Measurements from ENCODE around the gene THRSP.
"Not testable (repeated sequence)": the region's sequence is repeated elsewhere in the genome, so short reads cannot be mapped to it uniquely, and the experiment has no call there.

Gene THRSP

GRCh38 chr11:78038697-78039313, 24.9 kb upstream of the THRSP start:
- DNase-seq (ENCODE audit: insufficient read length, low spot score) (no peak), FAIRE-seq (no peak)

DNA sequence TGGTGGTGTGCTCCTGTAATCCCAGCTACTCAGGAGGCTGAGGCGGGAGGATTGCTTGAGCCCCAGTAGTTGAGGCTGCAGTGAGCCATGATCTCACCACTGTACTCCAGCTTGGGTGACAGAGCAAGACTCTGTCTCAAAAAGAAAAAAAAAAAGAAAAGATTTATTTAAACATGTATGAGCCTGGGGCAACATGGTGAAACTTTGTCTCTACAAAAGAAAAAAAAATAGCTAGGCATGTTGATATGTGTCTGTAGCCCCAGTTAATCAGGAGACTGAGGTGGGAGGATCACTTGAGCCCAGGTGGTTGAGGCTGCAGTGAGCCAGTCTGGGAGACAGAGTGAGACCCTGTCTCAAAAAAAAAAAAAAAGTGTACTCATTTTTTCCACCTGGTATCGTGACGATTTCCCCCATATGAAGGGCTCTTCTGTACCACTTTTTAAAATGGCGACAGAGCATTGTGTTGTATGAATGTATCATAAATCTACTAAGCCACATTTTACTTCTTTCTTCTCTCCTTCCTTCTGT, 24.2 kb upstream of the THRSP start:
- FAIRE-seq (no peak), DNase-seq (ENCODE audit: insufficient read length, low spot score) (no peak)

DNA sequence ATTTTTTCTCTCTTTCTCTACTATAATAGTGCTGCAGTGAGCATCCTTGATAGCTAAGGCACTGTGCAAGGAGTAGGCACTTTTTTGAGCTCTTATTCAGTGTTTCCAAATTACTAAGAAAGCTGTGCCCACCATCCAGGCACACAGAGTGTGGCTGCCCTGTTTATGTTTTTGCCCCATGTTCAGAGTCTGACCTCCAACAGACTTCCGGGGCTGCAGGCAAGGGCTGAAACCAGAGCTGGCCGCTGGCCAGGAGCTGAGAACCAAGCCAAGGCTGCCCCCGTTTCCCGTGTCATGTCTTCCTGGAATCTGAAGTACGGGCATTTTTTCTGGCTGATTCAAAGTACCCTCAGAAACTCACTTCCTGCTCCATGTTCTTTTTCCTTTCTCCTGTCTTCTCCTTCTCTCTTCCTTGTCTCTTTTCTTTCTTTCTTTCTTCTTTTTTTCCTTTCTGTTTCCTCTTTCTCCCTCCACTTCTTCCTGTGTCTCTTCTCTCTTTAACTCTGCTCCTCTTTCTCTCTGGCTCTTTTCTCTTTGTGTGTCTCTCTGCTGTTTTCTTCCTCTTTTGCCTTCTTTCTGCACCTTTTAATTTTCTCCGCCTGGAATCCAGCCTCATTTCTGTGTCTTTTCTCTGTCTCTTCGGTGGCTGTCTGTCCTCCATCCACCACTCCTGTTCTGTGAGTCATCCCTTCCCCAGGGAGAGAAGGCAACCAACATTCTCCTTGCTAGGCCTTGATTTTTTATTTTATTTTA, 23.6 kb upstream of the THRSP start:
- FAIRE-seq (peak; percentile 23), DNase-seq (ENCODE audit: insufficient read length, low spot score) (peak; percentile 90)

GRCh38 chr11:78040691-78041379, 22.8 kb upstream of the THRSP start:
- peak; percentile 55 for DNase-seq (ENCODE audit: insufficient read length, low spot score)
- FAIRE-seq, result peak; percentile 55

DNA sequence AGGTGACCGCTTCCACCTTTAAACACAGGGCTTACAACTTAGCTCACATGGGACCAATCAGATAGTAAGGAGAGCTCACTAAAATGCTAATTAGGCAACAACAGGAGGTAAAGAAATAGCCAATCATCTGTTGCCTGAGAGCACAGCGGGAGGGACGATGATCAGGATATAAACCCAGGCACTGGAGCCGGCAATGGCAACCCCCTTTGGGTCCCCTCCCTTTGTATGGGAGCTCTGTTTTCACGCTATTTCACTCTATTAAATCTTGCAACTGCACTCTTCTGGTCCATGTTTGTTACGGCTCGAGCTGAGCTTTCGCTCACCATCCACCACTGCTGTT, 22.3 kb upstream of the THRSP start:
- DNase-seq (ENCODE audit: insufficient read length, low spot score); FAIRE-seq: not testable (repeated sequence)

DNA sequence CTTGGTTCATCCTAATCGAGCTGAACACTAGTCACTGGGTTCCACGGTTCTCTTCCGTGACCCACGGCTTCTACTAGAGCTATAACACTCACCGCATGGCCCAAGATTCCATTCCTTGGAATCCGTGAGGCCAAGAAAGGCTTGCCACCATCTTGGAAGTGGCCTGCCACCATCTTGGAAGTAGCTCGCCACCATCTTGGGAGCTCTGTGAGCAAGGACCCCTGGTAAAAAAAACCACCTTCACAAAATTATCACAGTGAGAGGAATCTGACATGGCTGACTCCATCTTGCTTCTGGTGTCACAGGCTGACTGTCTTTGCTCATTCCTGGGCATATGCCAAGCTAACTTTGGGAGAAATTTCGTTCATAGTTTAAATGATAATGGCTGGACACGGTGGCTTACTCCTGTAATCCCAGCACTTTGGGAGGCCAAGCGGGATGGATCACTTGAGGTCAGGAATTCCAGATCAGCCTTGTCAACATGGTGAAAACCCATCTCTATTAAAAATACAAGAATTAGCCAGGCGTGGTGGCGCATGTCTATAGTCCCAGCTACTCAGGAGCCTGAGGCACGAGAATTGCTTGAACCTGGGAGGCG, 21.7 kb upstream of the THRSP start:
- FAIRE-seq (no peak), DNase-seq (ENCODE audit: insufficient read length, low spot score) (no peak)

DNA sequence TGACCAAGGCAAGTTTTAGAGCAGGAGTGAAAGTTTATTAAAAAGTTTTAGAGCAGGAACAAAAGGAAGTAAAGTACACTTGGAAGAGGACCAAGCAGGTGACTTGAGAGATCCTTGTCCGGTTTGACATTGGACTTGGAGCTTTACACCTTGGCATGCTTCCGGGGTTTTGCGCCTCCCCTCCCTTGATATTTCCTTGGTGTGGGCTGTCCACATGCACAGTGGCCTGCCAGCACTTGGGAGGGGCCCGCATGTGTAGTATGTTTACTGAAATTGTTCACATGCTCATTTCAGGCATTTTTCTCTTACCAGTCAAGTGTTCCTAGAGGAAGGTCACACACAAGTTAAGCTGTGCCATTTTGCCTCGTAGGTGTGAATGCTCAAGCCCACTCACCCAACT, 19.0 kb upstream of the THRSP start:
- FAIRE-seq (no peak), DNase-seq (ENCODE audit: insufficient read length, low spot score) (no peak)

GRCh38 chr11:78045851-78046485, 17.7 kb upstream of the THRSP start:
- peak; percentile 87 for DNase-seq (ENCODE audit: insufficient read length, low spot score)
- FAIRE-seq, result peak; percentile 62

DNA sequence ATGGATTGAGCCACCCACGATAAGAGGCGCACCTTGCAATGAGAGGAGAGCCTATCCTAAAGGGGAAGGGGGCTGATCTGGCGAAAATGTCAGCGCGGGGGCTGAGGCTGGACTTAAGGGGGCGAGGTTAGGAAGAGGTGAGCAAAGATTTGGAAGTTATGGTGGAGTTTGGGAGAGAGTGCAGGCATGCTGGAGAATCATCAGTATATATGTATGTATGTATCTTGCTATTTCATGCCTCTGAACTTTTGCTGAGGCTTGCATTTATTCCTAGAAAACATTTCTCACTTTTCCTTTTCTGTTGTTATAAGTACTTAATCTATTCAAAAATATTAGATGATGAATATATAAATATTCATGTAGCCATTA, 17.2 kb upstream of the THRSP start:
- no peak for DNase-seq (ENCODE audit: insufficient read length, low spot score)
- no peak for FAIRE-seq

- FAIRE-seq (no peak), DNase-seq (ENCODE audit: insufficient read length, low spot score) (no peak)
These were observed 15.1 kb upstream of the THRSP start for GRCh38 chr11:78048561-78048960.

DNA sequence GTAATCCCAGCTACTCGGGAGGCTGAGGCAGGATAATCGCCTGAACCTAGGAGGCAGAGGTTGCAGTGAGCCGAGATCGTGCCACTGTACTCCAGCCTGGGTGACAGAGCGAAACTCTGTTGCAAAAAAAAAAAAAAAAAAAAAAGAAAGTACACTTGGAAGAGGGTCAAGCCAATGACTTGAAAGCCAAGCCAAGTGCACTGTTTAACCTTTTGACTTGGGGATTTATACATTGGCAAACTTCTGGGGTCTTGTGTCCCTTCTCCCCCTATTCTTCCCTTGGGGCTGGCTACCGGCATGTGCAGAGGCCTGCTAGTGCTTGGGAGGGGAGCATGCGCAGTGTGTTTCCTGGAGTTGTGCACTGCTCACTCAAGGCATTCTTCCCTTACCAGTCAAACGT, 14.3 kb upstream of the THRSP start:
- FAIRE-seq (no peak), DNase-seq (ENCODE audit: insufficient read length, low spot score) (no peak)

- FAIRE-seq, result no peak
- peak; percentile 48 for DNase-seq (ENCODE audit: insufficient read length, low spot score)
These were observed 12.5 kb upstream of the THRSP start for GRCh38 chr11:78050964-78051831.

- DNase-seq (ENCODE audit: insufficient read length, low spot score), result no peak
- peak; percentile 16 for FAIRE-seq
These were observed 8.7 kb upstream of the THRSP start for GRCh38 chr11:78054971-78055370.

- no peak for DNase-seq (ENCODE audit: insufficient read length, low spot score)
- FAIRE-seq, result no peak
These were observed 7.6 kb upstream of the THRSP start for GRCh38 chr11:78056093-78056492.

GRCh38 chr11:78057462-78058055, 6.1 kb upstream of the THRSP start:
- DNase-seq (ENCODE audit: insufficient read length, low spot score) (no peak), FAIRE-seq (no peak)

DNA sequence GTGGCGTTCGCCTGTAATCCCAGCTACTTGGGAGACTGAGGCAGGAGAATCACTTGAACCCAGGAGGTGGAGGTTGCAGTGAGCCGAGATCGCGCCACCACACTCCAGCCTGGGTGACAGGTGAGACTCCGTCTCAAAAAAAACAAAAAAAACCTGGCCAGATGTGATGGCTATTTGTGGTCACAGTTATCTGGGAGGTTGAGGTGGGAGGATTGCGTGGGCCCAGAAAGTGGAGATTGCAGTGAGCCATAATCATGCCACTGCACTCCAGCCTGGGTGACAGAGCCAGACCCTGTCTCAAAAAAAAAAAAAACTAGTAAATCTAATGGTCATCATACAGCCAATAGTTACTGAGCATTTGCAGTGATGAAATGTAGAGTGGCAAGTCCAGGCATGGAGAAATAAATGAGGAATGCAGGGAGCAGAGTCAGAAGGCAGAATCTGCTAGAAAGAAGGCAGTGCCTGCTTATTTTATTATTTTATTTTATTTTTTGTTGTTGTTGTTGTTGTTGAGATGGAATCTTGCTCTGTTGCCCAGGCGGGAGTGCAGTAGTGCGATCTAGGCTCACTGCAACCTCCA, 3.8 kb upstream of the THRSP start:
- FAIRE-seq; DNase-seq (ENCODE audit: insufficient read length, low spot score): not testable (repeated sequence)

DNA sequence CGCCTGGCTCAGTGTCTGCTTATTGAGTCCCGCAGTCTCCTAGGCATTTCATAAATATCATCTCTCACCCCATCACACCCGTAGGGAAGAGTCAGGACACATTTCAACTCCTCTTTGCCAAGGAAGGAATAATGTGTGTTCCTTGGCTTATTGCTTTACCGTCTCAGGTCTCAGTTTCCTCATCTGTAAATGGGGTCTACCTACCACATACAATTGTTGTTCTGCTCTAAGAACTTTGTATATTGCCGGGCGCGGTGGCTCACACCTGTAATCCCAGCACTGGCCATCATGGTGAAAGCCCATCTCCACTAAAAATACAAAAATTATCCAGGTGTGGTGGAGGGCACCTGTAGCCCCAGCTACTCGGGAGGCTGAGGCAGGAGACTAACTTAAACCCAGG, 3.1 kb upstream of the THRSP start:
- FAIRE-seq, result no peak
- no peak for DNase-seq (ENCODE audit: insufficient read length, low spot score)

GRCh38 chr11:78061088-78061920, 2.4 kb upstream of the THRSP start:
- DNase-seq (ENCODE audit: insufficient read length, low spot score), result no peak
- FAIRE-seq, result peak; percentile 60
